SK-N-MC (cell line): ENCODE data around the gene NWD2.

Source experiments
- EZH2 ChIP-seq: fragments of 200-600 bp; sonication (generic); IDR thresholded peaks from one replicate; pipeline ENCODE4 v1.6.1; 2017; ENCODE audit warnings: antibody characterized with exemption
- POLR2AphosphoS5 ChIP-seq: IDR thresholded peaks from 2 replicates; pipeline ENCODE4 v1.6.1; 2012; ENCODE audit warnings: mild to moderate bottlenecking, low read depth, low read length, borderline replicate concordance

DNA sequence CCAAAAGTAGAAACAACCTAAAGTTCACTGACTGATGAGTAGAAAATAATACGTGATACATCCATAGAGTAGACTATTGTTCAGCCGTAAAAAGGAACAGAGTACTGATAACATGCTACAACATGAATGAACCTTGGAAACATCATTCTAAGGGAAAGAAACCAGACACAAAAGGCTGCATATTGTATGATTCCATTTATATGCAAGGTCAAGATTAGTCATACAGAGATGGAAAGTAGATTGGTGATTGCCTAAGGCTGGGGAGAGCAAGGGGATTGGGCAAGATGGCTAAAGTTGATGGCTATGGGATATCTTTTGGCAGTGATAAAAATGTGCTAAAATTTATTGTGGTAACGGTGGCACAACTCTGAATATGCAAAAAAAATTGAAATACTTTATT, 232.6 kb downstream of the NWD2 start:
- no peak for TF ChIP-seq POLR2AphosphoS5
- TF ChIP-seq EZH2 = no peak
